H4 (cell line): ENCODE results near the gene PPP3CA. TPM values are rescaled to one million over a fixed set of nuclear protein-coding genes. Genes with fewer than 3 reads are reported as not detected.
"Not testable (repeated sequence)": the region's sequence is repeated elsewhere in the genome, so short reads cannot be mapped to it uniquely, and the experiment has no call there.

ENCODE experiments used
- DNase-seq: peaks from one replicate; pipeline ENCODE4 v3.0.0-alpha.2; 2015; ENCODE audit warnings: low spot score
- total RNA-seq: library from RNA; depleted of rRNA; stranded (reverse); fragments of >200 nt; shearing (Covaris generic); gene quantifications from 2 replicates; pipeline ENCODE4 v1.2.3, GENCODE V29; 2014

Gene PPP3CA
- total RNA-seq, 1 experiment from 2014 or later: 36.8 TPM

DNA sequence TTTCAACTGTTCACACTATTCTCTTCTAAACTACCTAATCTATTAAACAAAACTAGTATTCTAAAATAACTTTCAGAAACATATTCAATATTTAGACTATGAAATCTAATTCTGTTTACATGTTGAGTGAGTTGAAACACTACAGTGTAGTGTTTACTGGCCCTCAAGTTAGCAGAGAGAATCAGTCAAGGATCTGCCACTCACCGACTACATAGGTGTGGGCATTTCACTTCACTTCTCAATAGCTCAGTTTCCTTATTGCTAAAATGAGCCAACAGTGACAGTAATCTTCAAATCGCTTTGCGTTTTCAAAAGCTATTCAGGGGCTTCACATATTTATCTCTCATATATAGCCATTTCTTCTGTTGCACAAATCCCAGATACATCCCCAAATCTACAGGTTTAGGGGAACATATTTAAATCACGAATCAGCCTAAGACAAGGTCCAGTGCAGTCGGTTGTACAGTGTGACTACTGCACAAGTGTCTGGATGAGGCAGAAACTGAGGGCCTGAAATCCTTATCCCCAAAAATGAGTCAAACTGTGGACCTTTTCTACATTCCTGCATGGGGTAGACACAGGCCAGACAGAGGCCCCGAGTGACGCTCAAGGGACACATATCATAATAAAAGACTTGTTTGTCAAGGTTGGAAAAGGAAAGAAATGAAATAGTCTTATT lies 129.8 kb downstream of the PPP3CA start:
- no peak for DNase-seq

DNA sequence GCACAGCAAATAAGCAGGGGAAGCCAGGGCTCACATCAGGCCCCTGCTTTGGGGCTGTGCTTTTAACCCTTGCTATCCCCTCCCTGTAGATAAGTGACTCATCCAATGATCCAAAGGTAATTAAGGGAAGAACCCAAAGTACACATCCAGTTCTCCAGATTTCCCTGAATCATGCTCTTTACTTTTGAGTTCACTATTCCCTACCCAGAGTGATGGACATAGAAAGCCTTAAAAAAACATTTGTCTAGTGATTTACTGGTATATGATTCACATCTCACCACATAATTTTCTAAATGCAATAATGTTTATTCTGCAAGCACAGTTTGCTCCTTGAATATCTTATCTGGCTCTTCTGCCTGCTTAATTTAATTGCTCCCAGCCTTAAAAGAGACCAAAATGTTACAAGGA lies 136.2 kb downstream of the PPP3CA start:
- peak; percentile 48 for DNase-seq

DNA sequence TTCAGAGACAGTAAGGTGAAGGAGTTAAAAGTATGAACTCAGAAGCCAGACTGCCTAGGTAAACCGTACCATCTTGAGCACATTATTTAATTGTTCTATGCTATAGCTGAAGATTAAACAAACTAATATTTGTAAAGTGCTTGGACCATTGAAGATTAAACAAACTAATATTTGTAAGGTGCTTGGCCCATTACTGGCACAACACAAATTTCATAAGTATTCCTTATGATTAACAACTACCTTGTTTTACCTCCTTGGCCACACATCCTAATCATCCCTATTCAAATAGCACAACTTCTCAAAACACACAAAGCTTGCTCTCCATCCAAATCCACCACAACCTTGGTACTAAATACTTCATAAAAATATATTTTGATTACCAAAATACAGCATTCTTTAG lies 137.0 kb downstream of the PPP3CA start:
- no peak for DNase-seq

DNA sequence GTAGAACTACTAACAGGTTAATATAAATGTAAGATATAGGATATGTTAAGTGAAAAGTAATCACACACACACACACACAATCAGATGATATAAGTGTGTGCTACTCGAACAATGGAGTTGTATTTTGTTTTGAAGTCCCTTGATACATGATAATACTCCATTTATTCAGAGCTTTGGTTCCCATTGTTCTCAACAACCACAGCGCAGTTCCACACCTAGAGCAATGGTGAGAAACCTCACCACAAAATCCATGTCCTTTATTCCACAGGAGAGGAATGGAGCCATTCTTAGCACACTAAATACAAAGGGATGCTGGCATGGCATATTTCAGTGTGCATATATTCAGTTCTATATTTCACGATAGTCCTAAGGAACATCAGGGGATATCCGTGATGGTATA lies 139.2 kb downstream of the PPP3CA start:
- DNase-seq: no peak

DNA sequence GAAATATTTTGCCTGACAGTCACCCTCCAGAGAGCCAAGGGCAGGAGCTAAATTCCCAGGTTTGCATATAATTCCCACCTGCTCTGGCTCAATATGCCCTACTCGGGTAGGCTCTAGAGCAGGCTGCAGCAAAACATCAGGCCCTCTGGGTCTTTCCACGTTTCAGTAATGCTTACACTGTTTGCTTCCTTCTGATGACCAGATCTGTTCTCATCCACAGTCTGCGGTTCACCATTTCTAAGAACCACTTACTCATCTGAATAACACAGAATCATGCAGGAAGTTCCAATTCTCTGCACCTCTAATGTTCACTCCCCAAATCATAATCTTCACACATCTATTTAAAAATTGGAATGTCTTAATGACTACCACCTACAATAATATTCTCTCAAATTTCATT lies 141.4 kb downstream of the PPP3CA start:
- DNase-seq: peak; percentile 35

DNA sequence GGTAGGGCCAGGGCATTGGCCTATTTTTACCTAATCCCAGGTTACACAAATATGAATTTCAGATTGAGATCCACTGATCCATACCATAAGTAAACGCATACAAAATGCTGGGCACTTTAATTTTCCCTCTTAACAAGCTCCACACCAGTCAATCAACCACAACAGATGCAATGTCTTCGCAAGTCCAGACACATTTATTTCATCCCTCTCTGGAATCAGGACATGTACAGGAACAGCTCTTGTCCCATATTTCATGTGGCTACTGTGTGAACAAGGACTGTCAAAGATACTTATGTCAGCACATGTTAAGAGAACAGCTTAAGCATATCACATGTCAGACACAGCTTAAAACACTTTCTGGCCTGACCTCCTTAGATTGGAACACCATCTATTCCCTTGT lies 145.9 kb downstream of the PPP3CA start:
- no peak for DNase-seq

DNA sequence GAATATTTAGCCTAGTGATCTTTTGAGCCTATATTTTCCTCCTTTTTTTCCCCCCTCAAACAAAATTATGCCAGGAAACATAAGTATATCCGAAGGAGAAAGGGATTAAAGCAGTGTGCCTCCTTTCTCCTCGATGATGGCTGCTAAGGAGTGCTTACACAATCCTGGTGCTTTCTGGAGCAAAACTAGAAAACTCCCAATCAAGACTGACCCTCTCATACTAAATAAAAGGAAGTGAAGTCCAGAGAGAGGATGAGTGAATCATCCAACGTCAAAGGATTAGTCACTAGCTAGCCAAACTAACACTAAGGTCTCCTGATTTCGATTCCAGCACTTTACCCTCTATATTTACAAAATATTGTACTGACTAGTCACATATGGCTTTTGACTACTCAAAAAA lies 146.8 kb downstream of the PPP3CA start:
- DNase-seq: peak; percentile 69

DNA sequence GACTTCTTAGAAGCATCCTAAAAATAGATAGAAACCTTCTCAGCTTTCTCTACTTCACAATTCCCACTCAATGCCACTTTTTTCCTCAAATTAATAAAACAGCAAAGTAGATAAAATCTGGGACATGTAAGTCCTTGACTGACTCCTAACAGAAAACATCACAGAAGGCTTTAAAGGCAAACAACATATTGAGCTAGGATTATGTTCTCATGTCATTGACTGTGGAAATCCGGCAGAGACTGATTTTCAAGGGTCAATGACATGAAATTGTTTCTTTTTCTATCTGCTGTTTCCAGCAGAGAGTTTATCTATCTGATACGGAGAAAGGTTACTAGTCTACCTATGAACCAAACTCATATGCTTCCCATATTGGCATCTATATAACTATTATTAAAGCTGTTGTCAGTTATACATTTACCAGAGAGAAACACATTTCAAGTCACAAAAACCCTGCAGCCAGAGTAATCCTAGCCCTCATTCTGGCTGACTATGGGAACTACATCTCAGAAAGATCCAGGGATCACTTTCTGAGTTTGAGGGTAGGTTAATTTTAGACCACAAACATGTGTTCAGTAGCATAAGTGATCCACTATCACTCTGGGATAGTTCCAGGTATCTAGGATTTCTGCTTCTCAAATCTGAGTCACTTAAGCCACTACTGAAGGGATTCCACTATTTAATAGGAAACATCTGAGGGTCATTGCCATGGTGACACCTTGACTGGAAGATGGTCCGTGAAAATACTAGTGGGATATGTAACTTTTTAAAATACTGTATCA lies 147.6 kb downstream of the PPP3CA start:
- DNase-seq: no peak

DNA sequence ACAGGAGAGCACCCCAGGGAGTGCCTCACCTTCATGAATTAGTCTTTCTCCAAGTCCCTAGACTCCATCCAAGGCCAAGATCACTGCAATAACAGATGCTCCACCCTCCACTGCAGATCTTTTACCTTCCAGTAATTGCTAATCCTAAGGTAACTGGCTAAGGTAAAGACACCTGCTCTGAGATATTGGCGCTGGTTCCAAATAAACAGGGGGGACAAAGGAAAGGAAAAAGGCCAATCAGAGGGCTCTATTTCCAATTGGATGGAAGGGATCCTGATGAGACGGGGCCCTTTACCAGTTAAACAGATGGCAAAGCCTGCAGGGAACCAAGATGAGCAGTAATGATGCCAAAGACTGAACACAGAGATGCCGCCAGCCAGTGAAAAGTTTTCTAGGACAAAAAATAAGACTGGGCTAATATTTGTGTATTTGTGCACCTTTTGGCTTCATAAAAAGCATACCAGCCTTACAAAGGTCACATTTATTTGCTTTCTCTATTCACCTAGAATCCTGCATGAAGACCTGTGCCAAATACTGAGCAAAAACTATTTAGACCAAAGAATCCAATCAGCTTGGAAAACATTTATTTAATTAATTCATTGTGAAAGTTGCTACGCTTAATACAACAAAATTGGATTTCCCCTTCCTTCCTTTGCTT lies 148.5 kb downstream of the PPP3CA start:
- no peak for DNase-seq

DNA sequence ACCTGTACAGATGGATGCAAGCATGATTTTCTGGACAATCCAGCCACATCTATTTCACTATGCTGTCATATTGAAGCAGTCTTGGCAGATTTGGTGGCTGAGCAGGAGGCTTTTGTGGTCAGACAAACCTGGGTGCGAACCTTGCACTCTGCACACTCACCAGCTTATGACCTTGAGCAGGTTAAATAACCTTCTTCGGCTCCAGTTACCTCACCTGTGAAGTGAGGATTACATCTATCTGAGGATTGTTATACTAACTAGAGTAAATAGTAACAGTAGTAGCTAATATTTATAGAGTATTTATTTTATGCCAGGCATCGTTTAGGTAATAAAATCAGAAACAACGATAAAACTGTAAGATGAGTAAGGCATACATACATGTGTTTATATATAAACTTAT lies 150.0 kb downstream of the PPP3CA start:
- no peak for DNase-seq

DNA sequence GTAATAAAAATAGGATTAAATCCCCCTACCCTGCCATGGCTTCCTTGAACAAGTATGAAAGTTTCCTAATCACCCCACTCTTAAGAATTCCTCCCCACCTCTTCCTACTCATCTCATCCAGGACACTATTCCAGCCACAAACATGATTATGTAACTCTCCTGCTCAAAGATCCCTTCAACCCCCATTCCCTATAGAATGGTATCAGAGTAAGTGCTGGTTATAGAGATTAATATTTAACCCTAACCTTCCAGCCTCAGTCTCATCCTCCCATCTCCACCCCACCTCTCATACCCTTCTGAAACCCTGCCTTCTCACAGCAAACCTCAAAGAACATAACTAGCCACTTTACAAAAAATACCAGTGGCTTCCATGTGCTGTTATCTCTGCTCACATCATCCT lies 155.1 kb downstream of the PPP3CA start:
- no peak for DNase-seq

DNA sequence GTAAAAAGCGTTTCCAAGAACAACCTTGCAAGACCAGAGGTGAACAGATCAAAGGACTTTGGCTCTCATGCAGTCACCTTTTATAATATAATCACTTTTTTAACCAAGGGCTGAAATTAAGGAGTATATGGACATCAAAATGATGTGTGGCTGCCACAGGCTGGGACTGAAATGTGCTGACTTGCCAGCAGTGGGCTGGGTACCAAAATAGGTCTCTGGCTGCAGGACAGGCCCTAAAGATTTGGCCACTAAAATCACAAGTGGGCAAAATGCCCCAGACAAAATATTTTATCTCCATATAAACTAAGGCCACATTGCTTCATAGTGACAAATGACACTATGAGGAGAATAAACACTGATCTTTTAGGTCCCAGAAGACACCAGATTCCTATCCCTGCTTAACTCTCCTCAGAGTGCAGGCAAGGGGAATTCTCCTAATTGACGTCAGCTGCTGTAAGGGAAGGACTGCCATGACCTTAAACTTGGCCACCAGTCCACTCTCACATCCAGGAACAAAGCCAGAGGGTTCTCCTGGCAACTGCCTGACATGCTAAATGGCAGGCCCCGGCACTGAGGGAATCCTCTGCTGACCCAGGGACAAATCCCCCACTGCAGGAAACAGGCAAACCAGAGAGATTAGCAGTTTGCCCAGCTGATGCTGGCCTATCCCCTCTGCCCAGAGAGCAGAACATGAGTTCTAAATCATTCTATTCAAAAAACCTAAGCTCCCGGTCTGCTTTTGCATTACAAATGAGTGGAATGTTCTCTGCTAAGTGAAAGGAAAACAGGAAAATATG lies 155.8 kb downstream of the PPP3CA start:
- peak; percentile 81 for DNase-seq

DNA sequence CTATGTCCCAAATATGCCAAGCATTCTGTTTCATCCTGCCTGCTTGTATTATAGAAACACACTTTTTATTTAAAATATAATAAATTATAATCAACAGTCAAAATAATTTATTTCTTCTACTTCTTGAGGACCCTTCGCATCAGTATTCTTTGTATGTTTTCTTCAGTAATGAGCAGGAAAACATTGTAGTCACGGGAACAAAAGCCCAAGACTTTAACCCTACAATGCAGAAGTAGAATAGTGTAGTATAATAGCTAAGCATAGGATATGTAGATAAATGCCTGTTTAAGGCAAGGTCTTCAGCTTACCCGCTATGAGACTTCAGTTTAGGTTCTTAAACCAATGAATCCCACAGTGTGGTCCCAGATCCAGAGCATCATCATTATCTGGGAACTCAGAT lies 156.6 kb downstream of the PPP3CA start:
- no peak for DNase-seq

DNA sequence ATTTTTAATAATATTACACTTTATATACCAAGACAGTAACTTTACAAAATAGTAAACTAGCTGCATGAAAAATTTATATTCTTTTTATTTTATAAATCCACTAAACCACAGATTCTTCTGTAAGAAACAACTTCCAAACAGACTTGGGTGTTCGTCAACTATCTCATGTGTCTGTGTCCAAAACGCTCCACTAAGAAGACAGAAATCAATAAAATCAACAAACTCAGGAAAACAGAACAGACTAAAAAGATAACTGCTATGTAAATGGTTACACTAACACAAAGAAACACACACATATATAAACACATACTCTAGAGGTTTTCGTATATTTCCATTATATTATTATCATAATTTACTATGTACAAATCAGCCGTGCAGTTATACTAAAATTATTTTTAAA lies 158.4 kb downstream of the PPP3CA start:
- no peak for DNase-seq

DNA sequence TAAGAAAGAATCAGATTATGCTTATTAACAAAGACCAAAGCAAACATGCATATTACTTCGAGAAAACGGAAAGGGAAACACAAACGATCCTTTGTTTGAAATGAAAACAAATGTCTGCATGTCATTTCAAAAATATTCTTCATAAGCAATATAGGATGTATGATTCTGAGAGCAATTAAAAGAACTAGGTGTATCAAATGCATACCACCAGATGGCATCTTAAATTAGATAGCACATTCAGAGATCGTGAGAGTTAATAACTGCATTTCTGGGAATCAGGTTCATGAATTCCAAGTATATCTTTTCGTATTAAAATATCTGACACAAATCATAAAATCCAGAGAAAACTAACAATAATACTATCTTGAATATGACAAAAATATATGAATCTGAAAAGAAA lies 159.5 kb downstream of the PPP3CA start:
- no peak for DNase-seq

DNA sequence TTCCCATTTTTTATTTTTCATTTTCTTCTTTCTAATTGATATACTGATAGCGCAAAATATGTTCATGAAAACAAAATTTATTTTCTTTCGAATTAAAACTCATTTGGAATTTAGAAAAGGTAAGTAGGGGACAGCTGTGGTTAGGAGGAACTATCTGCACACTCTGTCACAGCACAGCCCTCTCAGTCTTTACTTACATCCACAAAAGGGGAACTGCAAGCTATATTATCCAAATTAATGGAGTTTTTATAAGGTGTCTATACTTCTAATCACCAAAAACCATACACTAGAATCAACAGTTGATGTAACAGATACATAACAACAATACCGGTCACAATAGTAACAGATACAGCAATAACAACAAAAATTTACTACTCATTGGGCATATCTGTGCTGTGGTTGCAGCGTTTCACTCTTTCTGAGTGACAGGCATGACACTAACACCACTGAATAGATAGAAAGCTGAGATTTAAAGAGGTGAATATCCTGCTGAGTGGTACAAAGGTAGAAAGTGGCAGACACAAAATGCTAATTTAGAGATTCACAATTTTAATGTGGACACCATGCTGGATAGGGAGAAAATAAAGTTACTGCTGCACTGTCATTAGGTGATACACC lies 160.7 kb downstream of the PPP3CA start:
- no peak for DNase-seq

DNA sequence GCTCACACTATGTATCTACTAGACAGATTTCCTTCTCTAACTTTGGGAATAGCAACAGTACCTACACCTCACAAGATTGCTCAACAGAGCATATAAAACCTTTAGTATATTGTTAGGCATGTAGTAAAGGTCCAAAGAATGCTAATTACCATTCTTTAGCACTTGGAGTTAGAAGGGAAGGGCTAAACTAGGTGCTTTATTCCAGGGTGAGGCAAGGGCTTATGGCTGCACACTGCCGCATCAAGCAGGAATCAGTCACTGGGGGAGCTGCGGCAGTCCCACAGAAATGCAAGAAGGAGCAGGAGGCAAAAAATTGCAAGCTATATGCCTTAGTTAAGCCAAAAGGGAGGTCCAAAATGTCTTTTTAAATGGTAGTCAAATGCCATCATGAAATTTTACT lies 162.7 kb downstream of the PPP3CA start:
- DNase-seq: no peak

DNA sequence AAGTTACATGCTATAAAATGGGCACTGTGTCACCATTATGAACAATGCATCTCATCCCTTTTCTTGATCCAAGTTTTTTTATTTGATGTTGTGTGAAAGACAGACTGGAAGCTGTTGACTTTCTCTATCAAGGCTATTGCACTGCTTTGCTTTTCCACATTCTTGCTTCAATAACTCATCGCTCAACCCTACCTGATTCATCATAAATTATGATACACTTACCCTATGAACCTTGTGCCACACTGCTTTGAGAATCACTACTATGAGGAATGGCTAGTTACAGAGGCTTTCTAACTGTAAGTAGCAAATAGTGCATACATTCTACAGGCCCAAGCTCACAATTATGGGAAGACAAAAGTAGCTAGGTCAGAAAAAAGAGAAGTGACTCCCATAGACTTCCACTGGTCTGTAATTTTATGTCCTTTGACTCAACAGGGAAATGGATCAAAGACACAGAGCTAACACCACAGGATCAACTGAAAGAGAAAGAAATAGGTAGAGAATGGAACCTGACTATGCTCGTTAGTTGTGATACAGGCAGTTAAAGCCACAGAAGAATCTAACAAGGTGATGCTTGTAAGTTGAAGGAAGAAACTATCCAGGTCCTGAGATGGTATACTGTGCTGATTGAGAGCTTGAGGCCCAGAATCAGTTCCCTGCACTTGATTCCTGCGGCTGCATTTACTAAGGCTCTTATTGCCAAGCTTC lies 163.5 kb downstream of the PPP3CA start:
- DNase-seq: no peak

DNA sequence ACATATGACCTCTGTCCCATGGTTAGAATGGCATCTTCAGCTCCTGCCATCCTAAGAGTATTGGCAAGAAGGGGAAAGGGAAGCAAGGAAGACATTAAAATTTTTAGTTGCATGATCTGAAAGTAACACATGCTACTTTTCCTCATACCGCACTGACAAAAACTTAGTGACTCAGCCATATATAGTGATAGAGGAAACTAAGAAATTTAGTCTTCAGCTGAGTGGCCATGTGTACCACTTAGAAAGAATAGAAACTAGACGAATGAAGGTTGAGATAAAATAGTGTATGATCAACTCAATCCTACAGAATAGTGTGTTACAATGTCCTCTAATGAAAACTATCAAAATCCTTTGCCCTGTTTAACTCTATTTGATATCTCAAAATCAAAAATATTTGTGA lies 164.1 kb downstream of the PPP3CA start:
- DNase-seq: no peak

DNA sequence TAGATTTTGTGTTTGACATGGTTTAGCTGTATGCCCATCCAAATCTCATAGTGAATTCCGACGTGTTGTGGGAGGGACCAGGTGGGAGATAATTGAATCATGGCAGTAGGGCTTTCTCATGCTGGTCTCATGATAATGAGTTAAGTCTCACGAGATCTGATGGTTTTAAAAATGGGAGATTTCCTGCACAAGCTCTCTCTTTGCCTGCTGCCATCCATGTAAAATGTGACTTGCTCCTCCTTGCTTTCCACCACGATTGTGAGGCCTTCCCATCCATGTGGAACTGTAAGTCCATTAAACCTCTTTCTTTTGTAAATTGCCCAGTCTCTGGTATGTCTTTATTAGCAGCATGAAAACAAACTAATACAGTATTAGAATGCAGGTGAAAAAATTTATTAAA lies 164.6 kb downstream of the PPP3CA start:
- DNase-seq: not testable (repeated sequence)

DNA sequence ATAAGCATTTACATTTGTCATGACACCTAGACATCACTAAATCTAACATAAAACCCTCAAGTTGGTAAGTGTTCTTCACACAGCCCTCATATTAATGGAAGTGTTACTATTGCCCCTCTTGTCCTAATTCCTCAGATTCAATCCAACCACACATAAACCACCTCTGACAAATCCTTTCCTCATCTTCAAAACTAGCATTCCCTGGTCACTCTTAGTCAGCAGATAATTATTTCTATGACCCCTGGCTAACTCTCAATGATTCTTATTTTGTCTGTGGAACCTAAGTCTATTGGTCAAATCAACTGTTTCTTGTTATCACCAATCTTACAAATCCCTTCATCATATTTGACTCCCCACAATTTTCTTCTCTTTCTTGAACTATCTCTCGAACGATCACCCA lies 168.6 kb downstream of the PPP3CA start:
- DNase-seq: no peak
